AML-193 (cell line): ENCODE results near the gene HMCES.
A peak's percentile ranks its signal among the peaks of the same experiment; 100 is the strongest.
"Not testable (repeated sequence)": the region's sequence is repeated elsewhere in the genome, so short reads cannot be mapped to it uniquely, and the experiment has no call there.

ENCODE experiments used
- DNase-seq, 2 experiments: peaks; one replicate each; lab custom pipeline; 2025; lab: John Stamatoyannopoulos, UW

Gene HMCES

DNA sequence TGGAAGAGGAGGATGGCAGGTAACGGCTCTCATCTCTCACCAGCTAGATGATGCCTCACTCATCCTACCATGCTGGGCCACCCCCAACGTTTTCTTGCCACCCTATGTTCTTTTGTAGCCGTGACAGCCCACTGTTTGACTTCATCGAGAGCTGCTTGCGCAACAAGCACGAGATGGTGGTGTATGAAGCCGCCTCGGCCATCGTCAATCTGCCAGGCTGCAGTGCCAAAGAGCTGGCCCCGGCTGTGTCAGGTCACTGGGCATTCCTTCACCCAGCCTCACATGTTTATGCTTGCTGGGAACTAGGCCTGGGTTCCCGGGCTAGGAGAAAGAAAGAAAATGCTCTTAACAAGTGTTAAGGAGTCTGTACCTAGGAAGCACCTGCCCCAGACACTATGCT, 21.1 kb upstream of the HMCES start:
- DNase-seq: no peak

DNA sequence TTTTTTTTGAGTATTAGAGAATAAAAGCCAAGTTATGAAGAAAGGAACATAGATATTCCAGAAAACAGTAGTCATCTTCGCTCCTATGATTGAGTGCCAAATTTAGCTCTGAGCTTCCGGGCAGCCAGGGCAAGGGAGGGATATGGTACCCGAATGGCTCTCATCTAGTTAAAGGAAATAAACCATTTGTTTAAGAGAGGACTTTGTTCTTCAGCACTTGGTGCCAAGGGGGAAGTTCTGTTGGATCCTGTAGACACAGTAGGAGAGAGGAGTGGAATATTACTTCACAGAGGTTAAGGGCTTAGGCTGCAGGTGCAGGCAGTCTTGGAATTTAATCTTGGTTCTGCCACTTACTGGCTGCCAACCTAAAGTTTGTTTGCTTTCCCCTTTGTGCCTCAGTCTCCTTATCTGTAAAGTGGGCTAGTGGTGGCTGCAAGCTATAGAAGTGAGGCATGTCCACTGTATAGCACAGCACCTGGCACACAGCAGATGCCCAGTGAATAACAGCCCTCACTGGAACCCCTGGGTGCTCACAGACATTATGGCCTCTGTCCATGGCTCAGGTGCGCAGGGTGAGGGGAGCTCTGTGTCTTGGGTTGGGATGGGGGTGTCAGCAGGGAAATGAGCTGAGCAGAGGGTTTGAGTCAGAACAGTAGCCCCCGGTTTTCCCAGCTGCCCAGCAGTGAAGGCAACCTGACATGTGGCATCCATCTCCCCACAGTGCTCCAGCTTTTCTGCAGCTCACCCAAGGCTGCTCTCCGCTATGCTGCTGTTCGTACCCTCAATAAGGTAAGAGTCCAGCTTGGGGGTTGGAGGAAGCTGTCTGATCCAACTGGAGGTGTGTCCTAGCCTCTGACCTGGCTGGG, 18.8 kb upstream of the HMCES start:
- DNase-seq: no peak

DNA sequence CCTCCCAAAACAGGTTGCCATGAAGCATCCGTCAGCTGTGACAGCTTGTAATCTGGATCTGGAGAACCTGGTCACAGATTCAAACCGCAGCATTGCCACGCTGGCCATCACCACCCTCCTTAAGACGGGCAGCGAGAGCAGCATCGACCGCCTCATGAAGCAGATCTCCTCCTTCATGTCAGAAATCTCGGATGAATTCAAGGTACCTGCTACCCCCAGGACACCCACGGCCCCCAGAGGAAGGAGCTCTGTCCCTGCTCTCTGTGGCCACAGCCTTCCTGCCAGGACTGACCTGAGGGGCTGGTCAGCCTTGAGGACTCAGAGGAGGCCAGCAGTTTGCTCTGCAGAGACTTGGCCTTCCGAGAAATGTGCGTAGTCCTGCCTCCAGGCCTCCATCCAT, 18.1 kb upstream of the HMCES start:
- no peak for DNase-seq

DNA sequence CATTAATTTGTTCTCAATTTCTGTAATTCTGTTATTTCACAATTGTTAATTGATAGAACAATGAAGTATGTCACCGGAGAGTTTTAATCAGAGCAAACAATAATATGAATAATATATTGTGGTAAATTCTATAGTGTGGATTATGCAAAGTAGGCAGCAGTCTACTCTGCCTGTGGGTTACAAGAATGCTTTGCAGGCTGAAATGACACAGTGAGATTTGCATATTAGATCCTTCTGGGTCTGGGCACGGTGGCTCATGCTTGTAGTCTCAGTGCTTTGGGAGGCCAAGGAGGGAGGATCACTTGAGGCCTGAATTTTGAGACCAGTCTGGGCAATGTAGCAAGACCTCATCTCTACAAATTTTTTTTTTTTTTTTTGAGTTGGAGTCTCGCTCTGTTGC, 16.8 kb upstream of the HMCES start:
- DNase-seq: no peak

DNA sequence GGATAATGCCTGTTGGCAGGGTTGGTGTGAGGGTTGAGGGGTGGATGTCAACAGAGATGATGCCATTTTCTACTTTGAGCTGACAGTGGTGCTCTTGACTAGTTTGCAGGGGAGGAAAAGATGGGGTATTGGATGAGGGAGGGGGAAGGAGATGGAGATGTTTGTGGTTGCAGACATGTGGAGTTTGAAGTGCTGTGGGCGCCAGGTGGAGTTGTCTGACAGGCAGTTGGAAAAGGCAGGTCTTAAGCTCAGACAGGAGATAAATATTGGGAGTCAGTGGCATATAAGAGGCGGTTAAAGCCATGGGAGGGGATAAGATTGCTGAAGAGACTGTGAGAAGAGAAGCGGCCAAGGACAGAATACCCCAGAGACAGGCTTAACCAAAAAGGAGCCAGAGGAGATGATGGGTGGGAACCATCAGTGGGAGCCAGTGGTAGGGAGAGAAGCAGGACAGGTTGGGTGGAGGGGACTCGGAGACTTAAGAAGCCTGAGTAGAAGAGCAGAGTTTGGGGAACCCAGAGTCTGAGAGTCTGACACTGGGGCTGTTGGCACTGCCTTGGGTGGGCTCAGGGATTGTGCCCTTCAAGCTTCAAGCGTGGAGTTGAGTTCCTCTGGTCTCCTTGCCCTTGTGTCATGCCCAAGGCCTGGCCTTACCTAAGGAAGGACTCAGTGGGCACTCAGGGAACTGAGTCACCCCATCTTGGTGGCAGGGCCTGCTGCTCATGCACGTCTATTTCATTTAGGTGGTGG, 15.3 kb upstream of the HMCES start:
- DNase-seq: no peak

DNA sequence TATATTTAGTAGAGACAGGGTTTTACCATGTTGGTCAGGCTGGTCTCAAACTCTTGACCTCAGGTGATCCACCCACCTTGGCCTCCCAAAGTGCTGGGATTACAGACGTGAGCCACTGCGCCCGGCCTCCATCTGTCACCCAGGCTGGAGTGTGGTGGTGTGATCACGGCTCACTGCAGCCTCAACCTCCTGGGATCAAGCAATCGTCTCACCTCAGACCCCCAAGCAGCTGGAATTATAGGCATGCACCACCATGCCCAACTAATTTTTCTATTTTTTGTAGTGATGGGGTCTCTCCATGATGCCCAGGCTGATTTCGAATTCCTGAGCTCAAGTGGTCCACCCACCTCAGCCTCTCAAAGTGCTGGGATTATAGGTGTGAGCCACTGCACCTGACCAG, 13.7 kb upstream of the HMCES start:
- not testable (repeated sequence) for DNase-seq

DNA sequence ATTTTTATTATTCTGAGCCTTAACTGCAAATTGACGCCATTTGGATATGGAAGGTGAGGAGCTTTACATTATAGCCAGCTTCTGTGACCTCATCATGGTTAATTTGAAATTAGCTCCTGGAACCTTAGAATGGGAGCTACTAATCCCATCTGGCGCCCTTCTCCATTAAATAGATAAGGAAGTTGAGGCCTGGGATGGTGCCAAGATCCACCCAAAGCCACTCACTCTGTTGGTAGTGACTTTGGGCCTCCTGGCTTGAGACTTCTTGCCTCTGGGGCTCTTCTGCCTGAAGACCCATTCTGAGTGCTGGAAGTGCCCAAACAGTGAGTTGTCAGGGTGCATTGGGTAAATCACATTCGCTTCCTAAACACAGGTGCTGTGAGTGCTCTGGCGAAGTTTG, 12.0 kb upstream of the HMCES start:
- DNase-seq: no peak

DNA sequence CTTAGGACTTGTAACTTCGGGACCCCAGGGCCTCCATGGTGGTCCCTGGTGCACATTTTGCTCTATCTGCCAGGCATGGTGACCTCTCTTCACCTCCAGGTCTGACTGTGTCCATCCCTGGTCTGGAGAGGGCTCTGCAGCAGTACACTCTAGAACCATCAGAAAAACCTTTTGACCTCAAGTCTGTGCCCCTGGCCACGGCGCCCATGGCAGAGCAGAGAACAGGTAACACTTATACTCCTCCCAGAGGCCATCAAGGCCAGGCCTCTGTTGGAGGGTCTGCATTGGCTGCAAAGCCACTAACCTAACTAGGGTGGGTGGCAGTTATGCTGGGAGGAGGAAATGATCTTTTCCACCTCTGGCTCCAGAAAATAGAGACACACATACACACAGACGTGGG, 10.3 kb upstream of the HMCES start:
- DNase-seq: no peak

DNA sequence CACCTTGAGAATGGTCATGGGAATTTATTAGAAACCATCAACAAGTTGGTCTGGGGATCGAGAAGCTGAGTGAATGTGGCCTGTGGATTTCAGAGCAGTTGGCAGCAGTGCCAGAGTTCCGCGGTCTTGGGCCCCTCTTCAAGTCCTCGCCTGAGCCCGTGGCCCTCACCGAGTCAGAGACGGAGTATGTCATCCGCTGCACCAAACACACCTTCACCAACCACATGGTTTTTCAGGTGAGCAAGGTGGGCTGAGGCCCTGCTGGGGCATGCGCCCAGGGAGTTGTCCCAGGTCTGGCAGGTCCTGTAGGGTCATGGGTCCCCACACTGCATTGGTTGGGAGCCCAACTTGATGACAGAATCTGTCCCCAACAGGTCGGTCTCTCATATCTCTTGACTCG, 7.0 kb upstream of the HMCES start:
- no peak for DNase-seq

DNA sequence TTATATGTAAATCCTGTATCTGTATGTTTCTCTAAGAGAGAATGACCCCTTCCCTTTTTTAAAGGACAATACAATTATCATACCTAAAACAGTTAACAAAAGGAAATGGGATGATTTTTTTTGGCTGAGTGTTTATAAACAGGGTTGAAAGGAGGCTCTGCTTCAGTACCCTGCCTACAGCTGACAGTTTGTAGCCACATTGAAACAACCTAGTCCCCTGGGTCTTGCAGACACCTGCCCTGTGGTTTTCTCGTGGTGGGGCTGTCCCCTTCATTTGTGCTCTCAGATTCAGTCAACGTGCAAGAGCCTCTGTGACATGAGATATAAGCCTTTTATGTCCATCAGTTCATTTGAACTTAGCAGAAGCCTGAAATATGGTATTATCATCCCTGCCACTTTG, 2.3 kb upstream of the HMCES start:
- no peak for DNase-seq

DNA sequence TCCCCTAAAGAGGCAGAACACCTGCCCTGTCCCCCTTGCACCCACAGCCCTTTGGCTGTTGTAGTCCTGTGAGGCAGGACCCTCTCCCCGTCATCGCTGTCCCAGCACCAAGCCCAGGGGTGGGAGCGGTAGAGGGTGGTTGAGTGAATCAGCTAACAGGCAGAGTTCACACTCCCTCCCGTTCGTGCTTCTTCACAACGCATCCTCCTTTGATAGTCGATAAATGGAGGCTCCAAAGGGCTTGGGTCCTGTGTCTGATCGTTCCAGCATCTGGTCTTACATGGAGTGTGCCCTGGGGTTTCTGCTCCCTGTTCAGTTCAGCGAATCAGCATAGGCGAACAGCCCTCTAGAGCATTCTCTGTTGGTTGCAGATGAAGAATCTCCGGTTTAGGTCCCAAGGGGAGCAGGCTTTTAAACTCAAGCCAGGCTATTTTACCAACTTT, 820 bp upstream of the HMCES start:
- DNase-seq: no peak

GRCh38 chr3:129278966-129279906, 566 bp downstream of the HMCES start:
- peak; percentile 45 to 47 for DNase-seq

GRCh38 chr3:129280183-129280582, 1.5 kb downstream of the HMCES start:
- no peak for DNase-seq

DNA sequence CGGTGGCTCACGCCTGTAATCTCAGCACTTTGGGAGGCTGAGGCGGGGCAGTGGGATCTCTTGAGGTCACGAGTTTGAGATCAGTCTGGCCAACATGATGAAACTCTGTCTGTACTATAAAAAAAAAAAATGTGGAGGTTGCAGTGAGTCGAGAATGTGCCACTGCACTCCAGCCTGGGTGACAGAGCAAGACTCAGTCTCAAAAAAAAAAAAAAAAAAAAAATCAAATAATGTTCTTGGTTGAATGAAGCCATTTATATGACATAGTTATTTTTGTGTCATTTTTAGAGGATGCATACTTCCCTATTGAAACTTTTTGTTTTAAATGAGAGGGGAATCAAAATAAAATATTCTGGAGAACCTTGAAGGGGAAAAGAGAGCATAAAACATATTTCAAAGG, 3.1 kb downstream of the HMCES start:
- no peak for DNase-seq

DNA sequence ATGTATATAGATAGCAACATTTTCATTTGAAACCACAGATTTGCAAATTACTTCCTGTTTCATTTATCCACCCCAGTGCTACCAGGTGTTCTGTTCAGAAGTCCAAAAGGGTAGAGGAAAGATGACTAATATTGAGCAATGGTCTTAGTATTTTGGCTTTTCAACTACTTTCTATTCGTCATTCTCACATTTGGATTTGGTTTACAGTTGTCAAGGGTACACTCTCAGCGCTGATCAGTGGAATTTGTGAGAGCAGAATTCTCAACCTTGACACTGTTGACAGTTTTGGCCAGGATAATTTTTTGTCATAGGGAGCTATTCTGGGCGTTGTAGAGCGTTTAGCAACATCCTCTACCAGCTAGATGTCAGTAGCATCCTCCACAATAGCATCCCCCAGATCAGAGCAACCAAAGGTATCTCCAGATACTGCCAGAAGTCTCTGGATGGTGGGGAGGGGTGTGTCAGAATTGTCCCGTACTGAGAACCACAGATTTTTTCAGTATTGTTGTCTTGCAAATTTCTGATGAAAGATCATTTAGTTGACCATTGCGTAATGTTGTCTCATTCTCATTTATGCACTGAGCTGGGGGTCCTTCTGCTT, 4.2 kb downstream of the HMCES start:
- DNase-seq: peak in 1 of 2 experiments; percentile 21

- no peak for DNase-seq
Measured at GRCh38 chr3:129286081-129286480, 7.4 kb downstream of the HMCES start.

DNA sequence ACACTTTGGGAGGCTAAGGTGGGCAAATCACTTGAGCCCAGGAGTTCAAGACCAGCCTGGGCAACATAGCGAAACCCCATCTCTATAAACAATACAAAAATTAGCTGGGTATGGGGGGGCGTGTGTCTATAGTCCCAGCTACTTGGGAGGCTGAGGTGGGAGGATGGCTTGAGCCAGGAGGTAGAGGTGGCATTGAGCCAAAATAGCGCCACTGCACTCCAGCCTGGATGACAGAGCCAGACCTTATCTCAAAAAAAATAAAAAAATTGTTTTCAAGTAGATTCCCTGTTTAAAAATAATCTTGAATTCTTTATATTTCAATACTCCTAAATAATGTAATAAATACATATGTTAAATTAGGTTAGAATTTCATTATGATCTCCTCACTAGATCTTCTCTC, 9.8 kb downstream of the HMCES start:
- DNase-seq: no peak

DNA sequence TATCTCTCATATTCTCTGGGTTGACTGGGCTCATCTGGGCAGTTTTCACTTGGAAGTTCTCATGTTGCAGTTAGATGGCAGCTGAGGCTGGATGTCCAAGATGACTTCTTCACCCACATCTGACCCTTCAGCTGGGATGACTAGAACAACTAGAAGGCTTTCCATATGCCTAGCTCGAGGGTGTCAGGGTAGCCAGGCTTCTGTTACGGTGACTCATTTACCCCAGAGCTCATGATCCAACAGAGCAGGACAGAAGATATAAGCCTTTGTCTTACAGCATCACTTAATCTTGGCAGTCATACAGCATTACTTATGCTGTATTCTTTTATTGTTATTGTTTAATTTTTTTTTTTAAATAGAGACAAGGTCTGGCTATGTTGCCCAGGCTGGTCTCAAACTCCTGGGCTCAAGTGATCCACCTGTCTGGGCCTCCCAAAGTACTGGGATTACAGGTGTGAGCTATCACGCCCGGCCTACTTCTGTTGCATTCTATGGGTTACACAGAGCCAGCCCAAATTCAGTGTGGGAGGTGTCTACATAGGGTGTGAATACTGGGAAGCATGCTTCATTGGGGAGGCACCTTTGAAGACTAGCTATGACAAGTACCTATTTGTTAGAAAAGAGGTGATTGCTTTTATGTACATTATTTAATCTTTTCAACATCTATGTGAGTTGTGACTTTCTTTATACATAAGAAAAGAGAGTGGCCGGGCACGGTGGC, 10.7 kb downstream of the HMCES start:
- DNase-seq: no peak

DNA sequence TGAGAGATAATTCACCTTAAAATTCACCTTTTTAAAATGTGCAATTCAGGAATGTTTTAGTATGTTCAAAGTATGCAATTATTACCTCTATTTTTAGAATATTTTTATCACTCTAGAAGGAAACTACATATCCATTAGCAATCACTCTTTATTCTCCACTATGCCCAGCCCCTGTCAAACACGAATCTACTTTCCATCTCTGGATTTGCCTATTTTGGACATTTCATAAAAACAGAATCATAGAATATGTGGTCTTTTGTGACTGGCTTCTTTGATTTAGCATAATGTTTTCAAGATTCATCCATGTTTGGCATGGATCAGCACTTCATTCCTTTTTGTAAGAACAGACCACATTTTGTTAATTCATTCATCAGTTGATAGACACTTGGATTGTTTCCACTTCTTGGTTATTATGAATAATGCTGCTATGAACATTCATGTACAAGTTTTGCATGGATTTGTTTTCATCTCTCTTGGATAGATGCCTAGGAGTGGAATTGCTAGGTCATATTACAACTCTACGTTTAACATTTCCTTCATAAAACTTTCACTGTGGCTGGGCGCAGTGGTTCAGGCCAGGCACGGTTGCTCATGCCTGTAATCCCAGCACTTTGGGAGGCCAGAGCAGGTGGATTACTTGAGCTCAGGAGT, 12.7 kb downstream of the HMCES start:
- DNase-seq: no peak

DNA sequence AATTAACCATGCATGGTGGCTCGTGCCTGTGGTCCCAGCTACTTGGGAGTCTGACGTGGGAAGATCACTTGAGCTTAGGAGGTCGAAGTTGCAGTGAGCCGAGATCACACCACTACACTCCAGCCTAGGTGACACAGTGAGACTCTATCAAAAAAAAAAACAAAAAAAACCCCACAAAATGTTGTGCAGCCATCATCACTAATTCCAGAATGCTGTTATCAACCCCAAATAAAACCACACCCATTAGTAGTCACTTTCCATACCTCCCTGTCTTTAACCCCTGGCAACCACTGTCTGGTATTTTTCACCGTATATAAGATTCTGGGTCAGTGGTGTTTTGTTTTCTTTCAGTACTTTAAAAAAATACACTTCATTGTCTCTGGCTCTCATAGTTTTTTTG, 16.6 kb downstream of the HMCES start:
- no peak for DNase-seq
